Measurements from ENCODE around the gene NAGLU. TPM values are rescaled to one million over a fixed set of nuclear protein-coding genes. Genes with fewer than 3 reads are reported as not detected.

The NAGLU gene
- total and polyA plus RNA-seq, 2 of the 13 experiments (the other 11 are each of a cell fraction or from before 2014, with no cell fraction given): 28.2 to 40.1 TPM

- TF ChIP-seq KLF15 (CRISPR knock-in tag; IDR thresholded peaks at IDR 0.05; ENCODE audit: borderline replicate concordance): no peak
- TF ChIP-seq NFAT5 (CRISPR knock-in tag; IDR thresholded peaks at IDR 0.05): no peak
- TF ChIP-seq HDAC1 (CRISPR knock-in tag; IDR thresholded peaks at IDR 0.05): no peak
- 0 out of 2 replicates have a peak, but pooled peaks have one; percentile 31 for TF ChIP-seq SP2 (CRISPR knock-in tag; IDR thresholded peaks at IDR 0.05)
- TF ChIP-seq ZNF687 (CRISPR knock-in tag; IDR thresholded peaks at IDR 0.05): peak; percentile 94
- 0 out of 2 replicates have a peak, but pooled peaks have one; percentile 24 for TF ChIP-seq ZNF276 (CRISPR knock-in tag; IDR thresholded peaks at IDR 0.05; ENCODE audit: low read depth)
- TF ChIP-seq FOXM1 (CRISPR knock-in tag; IDR thresholded peaks at IDR 0.05): no peak
- peak in 1 of 2 experiments; percentile 56; a peak in 2 of 4 replicates for TF ChIP-seq POLR2A (IDR thresholded peaks at IDR 0.05; ENCODE audit: insufficient read depth in 1 of 2, low read depth in 2 of 2, low read length in 2 of 2)
- TF ChIP-seq POLR2AphosphoS2 (IDR thresholded peaks at IDR 0.05; ENCODE audit: low read depth, low read length): no peak; the same call in 1 of the 2 replicates
- TF ChIP-seq CHD2 (IDR thresholded peaks at IDR 0.05; ENCODE audit: low read depth, low read length): no peak
- TF ChIP-seq MYPOP (CRISPR knock-in tag; IDR thresholded peaks at IDR 0.05): peak; percentile 38; the same call in 1 of the 2 replicates
- TF ChIP-seq ZNF777 (CRISPR knock-in tag; IDR thresholded peaks at IDR 0.05): peak; percentile 81
- no peak for TF ChIP-seq ERF (CRISPR knock-in tag; IDR thresholded peaks at IDR 0.05)
- TF ChIP-seq KDM5B (CRISPR knock-in tag; IDR thresholded peaks at IDR 0.05; ENCODE audit: borderline replicate concordance): peak; percentile 71
- TF ChIP-seq SKI (IDR thresholded peaks at IDR 0.05; ENCODE audit: partially characterized antibody): peak; percentile 10
- 0 out of 2 replicates have a peak, but pooled peaks have one; percentile 12 for TF ChIP-seq ZNF143 (CRISPR knock-in tag; IDR thresholded peaks at IDR 0.05)
- no peak for TF ChIP-seq ZNF264 (CRISPR knock-in tag; IDR thresholded peaks at IDR 0.05)
Measured at GRCh38 chr17:42562388-42563142, 26.5 kb downstream of the NAGLU start (continued).

Measured in HepG2 (cell line).